ENCODE measurements around the gene MXD4.
A peak's percentile ranks its signal among the peaks of the same experiment; 100 is the strongest.

Gene MXD4

GRCh38 chr4:2262145-2262943 is 435 bp upstream of the MXD4 start:
- TF ChIP-seq CTCF (conservative IDR thresholded peaks at IDR 0.05; ENCODE audit: low read depth, low read length), result no peak
- H3K4me3 ChIP-seq (ENCODE audit: low read depth, low read length), result peak overlapping the region; percentile 91
- DNase-seq (ENCODE audit: low read depth), result peak; percentile 100

GRCh38 chr4:2261110-2261852 is 628 bp downstream of the MXD4 start:
- H3K4me3 ChIP-seq (ENCODE audit: low read depth, low read length), result peak overlapping the region; percentile 91
- no peak for TF ChIP-seq CTCF (conservative IDR thresholded peaks at IDR 0.05; ENCODE audit: low read depth, low read length)
- DNase-seq (ENCODE audit: low read depth), result peak; percentile 56

- TF ChIP-seq CTCF (conservative IDR thresholded peaks at IDR 0.05; ENCODE audit: low read depth, low read length), result no peak
- DNase-seq (ENCODE audit: low read depth), result no peak
- peak overlapping the region; percentile 91 for H3K4me3 ChIP-seq (ENCODE audit: low read depth, low read length)
Measured at GRCh38 chr4:2260344-2261109, 1.4 kb downstream of the MXD4 start.

- no peak for TF ChIP-seq CTCF (conservative IDR thresholded peaks at IDR 0.05; ENCODE audit: low read depth, low read length)
- no peak for DNase-seq (ENCODE audit: low read depth)
- peak overlapping the region; percentile 91 for H3K4me3 ChIP-seq (ENCODE audit: low read depth, low read length)
Measured at GRCh38 chr4:2259541-2260343, 2.2 kb downstream of the MXD4 start.

DNA sequence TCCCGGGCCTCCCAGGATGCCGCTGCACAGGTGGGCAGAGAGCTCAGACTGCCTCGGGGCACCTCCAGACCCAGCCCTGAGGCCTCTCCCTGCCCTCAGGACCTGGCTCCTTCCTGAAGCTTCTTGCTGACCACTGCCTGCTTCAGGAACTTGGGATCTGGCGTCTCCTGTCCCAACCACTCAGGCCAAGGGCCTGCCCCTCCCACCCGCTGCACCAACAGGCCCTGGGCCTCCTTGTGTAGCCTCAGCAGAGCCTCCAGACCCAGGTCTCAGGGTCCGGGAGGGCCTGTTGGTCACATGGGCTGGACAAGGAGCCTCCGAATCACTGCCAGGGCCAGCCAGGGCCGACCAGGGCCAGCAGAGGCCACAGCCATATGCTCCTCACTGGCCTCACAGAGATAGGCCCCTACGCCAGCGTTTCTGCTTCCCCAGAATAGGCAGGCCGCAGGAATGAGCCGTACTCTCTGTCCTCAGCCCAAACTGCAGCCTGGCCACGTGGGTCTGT is 2.8 kb downstream of the MXD4 start:
- DNase-seq (ENCODE audit: low read depth), result no peak
- no peak for TF ChIP-seq CTCF (conservative IDR thresholded peaks at IDR 0.05; ENCODE audit: low read depth, low read length)
- peak overlapping the region; percentile 24 for H3K4me3 ChIP-seq (ENCODE audit: low read depth, low read length)
